Astrocyte (in vitro differentiated cells and primary cell): Measurements from ENCODE around the gene SUSD4. TPM values are rescaled to one million over a fixed set of nuclear protein-coding genes. Genes with fewer than 3 reads are reported as not detected.

Experiments
- DNase-seq: peaks from one replicate; pipeline ENCODE4 v3.0.0-alpha.2; 2010; ENCODE audit warnings: low read depth
- FAIRE-seq: peaks from 2 replicates; lab custom pipeline; 2011; peaks lifted over from hg19 to GRCh38; lab: Jason Lieb, UNC
- H2AFZ ChIP-seq: 2 replicates; pipeline ENCODE4 v1.6.0; 2012; ENCODE audit warnings: low read depth, low read length, inconsistent platforms
- H3K27ac ChIP-seq: 2 replicates; pipeline ENCODE4 v1.5.1; 2011; ENCODE audit warnings: low read depth, low read length, inconsistent platforms
- H3K27me3 ChIP-seq: 2 replicates; pipeline ENCODE4 v1.6.0; 2011; ENCODE audit warnings: low read length, inconsistent platforms; ENCODE audit not compliant: insufficient read depth
- H3K36me3 ChIP-seq: 2 replicates; pipeline ENCODE4 v1.5.1; 2011; ENCODE audit warnings: low read length, inconsistent platforms; ENCODE audit not compliant: insufficient read depth
- H3K4me1 ChIP-seq: 2 replicates; pipeline ENCODE4 v1.5.1; 2011; ENCODE audit warnings: low read length, inconsistent platforms; ENCODE audit not compliant: insufficient read depth
- H3K4me2 ChIP-seq: 2 replicates; pipeline ENCODE4 v1.6.0; 2012; ENCODE audit warnings: low read length, inconsistent platforms
- H3K4me3 ChIP-seq: 2 replicates; pipeline ENCODE4 v1.5.1; 2011; ENCODE audit warnings: low read depth, mild to moderate bottlenecking, low read length, inconsistent platforms; ENCODE audit not compliant: insufficient read depth
- H3K79me2 ChIP-seq: 2 replicates; pipeline ENCODE4 v1.6.0; 2012; ENCODE audit warnings: mild to moderate bottlenecking, low read length, inconsistent platforms; ENCODE audit not compliant: insufficient read depth
- H3K9ac ChIP-seq: 2 replicates; pipeline ENCODE4 v1.6.0; 2012; ENCODE audit warnings: mild to moderate bottlenecking, low read length, inconsistent platforms
- H3K9me3 ChIP-seq: 2 replicates; pipeline ENCODE4 v1.5.1; 2012; ENCODE audit warnings: low read depth, mild to moderate bottlenecking, low read length, inconsistent platforms; ENCODE audit not compliant: insufficient read depth
- H4K20me1 ChIP-seq: 2 replicates; pipeline ENCODE4 v1.6.0; 2012; ENCODE audit warnings: low read length, inconsistent platforms; ENCODE audit not compliant: insufficient read depth
- H3K27ac Mint-ChIP-seq: one replicate; pipeline ENCODE4 v1.8.0; 2021; ENCODE audit warnings: mild to moderate bottlenecking, mixed read lengths; ENCODE audit not compliant: unreplicated experiment
- H3K27me3 Mint-ChIP-seq: one replicate; pipeline ENCODE4 v1.8.0; 2021; ENCODE audit warnings: low read depth, mixed read lengths; ENCODE audit not compliant: unreplicated experiment
- H3K36me3 Mint-ChIP-seq: one replicate; pipeline ENCODE4 v1.8.0; 2021; ENCODE audit warnings: low read depth, mixed read lengths; ENCODE audit not compliant: unreplicated experiment
- H3K4me1 Mint-ChIP-seq: one replicate; pipeline ENCODE4 v1.8.0; 2021; ENCODE audit warnings: low read depth, mixed read lengths; ENCODE audit not compliant: unreplicated experiment
- H3K4me3 Mint-ChIP-seq: one replicate; pipeline ENCODE4 v1.8.0; 2021; ENCODE audit warnings: mild to moderate bottlenecking, moderate library complexity, mixed read lengths; ENCODE audit not compliant: unreplicated experiment
- H3K9me3 Mint-ChIP-seq: one replicate; pipeline ENCODE4 v1.8.0; 2021; ENCODE audit warnings: mild to moderate bottlenecking, mixed read lengths; ENCODE audit not compliant: unreplicated experiment
- CTCF ChIP-seq: IDR thresholded peaks from 2 replicates; pipeline ENCODE4 v1.5.1; 2011; ENCODE audit warnings: low read depth, mild to moderate bottlenecking, inconsistent platforms, low read length, moderate library complexity; ENCODE audit not compliant: insufficient read depth
- EZH2 ChIP-seq: IDR thresholded peaks from 2 replicates; pipeline ENCODE4 v1.6.1; 2012; ENCODE audit warnings: mild to moderate bottlenecking, low read length, inconsistent platforms; ENCODE audit not compliant: insufficient read depth
- total RNA-seq: library from RNA; stranded (reverse); gene quantifications from 2 replicates; pipeline ENCODE4 v1.2.1, GENCODE V29; 2021

Gene SUSD4
- total RNA-seq, 1 donor from 2014 or later, result 9.2 TPM

GRCh38 chr1:223188618-223189356, 175.2 kb downstream of the SUSD4 start:
- H3K27me3 Mint-ChIP-seq, result peaks cover 2% of the 10 kb centered on the region
- Histone ChIP-seq H3K36me3 (no peaks in the 10 kb centered on the region), H3K79me2 (no peaks in the 10 kb centered on the region), H3K4me1 (peaks cover 12% of the 10 kb centered on the region), H3K9me3 (no peaks in the 10 kb centered on the region), H2AFZ (no peak overlapping the region), H4K20me1 (no peaks in the 10 kb centered on the region), H3K4me2 (no peak overlapping the region), H3K9ac (no peak overlapping the region), H3K27ac (no peak overlapping the region), H3K27me3 (peaks cover 3% of the 10 kb centered on the region), H3K4me3 (no peak overlapping the region)
- peaks cover 22% of the 10 kb centered on the region for H3K4me1 Mint-ChIP-seq
- DNase-seq (no peak), FAIRE-seq (no peak)
- H3K36me3 Mint-ChIP-seq, result no peaks in the 10 kb centered on the region
- no peaks in the 10 kb centered on the region for H3K9me3 Mint-ChIP-seq
- H3K4me3 Mint-ChIP-seq, result no peak overlapping the region
- no peak for TF ChIP-seq CTCF
- TF ChIP-seq EZH2, result no peak
- H3K27ac Mint-ChIP-seq, result peak overlapping the region; percentile 26

GRCh38 chr1:223186800-223187199, 177.2 kb downstream of the SUSD4 start:
- no peaks in the 10 kb centered on the region for H3K27me3 Mint-ChIP-seq
- DNase-seq, result no peak
- TF ChIP-seq EZH2 (no peak), CTCF (no peak)
- Histone ChIP-seq H3K27me3 (peaks cover 3% of the 10 kb centered on the region), H2AFZ (no peak overlapping the region), H3K4me2 (no peak overlapping the region), H3K9me3 (no peaks in the 10 kb centered on the region), H3K36me3 (no peaks in the 10 kb centered on the region), H3K9ac (no peak overlapping the region), H3K27ac (no peak overlapping the region), H3K4me3 (no peak overlapping the region), H3K4me1 (peaks cover 12% of the 10 kb centered on the region), H3K79me2 (no peaks in the 10 kb centered on the region), H4K20me1 (no peaks in the 10 kb centered on the region)
- H3K4me3 Mint-ChIP-seq, result no peak overlapping the region
- no peak for FAIRE-seq
- H3K4me1 Mint-ChIP-seq, result peaks cover 22% of the 10 kb centered on the region
- no peak overlapping the region for H3K27ac Mint-ChIP-seq
- no peaks in the 10 kb centered on the region for H3K9me3 Mint-ChIP-seq
- no peaks in the 10 kb centered on the region for H3K36me3 Mint-ChIP-seq

GRCh38 chr1:223183268-223183862, 180.6 kb downstream of the SUSD4 start:
- Histone ChIP-seq H3K27ac (no peak overlapping the region), H3K36me3 (no peaks in the 10 kb centered on the region), H3K79me2 (no peaks in the 10 kb centered on the region), H2AFZ (no peak overlapping the region), H3K4me2 (no peak overlapping the region), H3K4me3 (no peak overlapping the region), H4K20me1 (no peaks in the 10 kb centered on the region), H3K9me3 (no peaks in the 10 kb centered on the region), H3K4me1 (no peaks in the 10 kb centered on the region), H3K27me3 (peaks cover 3% of the 10 kb centered on the region), H3K9ac (no peak overlapping the region)
- Mint-ChIP-seq H3K27ac (no peak overlapping the region), H3K36me3 (no peaks in the 10 kb centered on the region), H3K4me3 (no peak overlapping the region), H3K4me1 (peaks cover 13% of the 10 kb centered on the region), H3K27me3 (no peaks in the 10 kb centered on the region), H3K9me3 (no peaks in the 10 kb centered on the region)
- TF ChIP-seq CTCF, result no peak
- no peak for TF ChIP-seq EZH2
- no peak for DNase-seq
- FAIRE-seq, result no peak
